Esophagus muscularis mucosa (tissue), 4 donors: ENCODE results near the gene NT5DC3.

Experiments used
- EP300 ChIP-seq: sonication (generic); formaldehyde crosslinking; IDR thresholded peaks from one replicate; pipeline ENCODE4 v1.6.1; 2017; ENCODE audit warnings: antibody characterized with exemption
- POLR2A ChIP-seq: fragments of 450-650 bp; IDR thresholded peaks from one replicate; pipeline ENCODE4 v1.6.1; 2017; ENCODE audit warnings: antibody characterized with exemption, moderate library complexity, mild to moderate bottlenecking, low read depth
- TF ChIP-seq, protein P1 (sequence below), 3 experiments: fragments of 200-600 bp in 2 of 3; fragments of 450-650 bp in 1 of 3; sonication (generic) in 2 of 3; IDR thresholded peaks; one replicate each; pipeline ENCODE4 v1.5.1; 2017 to 2019; ENCODE audit warnings: antibody characterized with exemption in 3 of 3, mild to moderate bottlenecking in 2 of 3, moderate library complexity in 1 of 3

- TF ChIP-seq, protein P1, sequence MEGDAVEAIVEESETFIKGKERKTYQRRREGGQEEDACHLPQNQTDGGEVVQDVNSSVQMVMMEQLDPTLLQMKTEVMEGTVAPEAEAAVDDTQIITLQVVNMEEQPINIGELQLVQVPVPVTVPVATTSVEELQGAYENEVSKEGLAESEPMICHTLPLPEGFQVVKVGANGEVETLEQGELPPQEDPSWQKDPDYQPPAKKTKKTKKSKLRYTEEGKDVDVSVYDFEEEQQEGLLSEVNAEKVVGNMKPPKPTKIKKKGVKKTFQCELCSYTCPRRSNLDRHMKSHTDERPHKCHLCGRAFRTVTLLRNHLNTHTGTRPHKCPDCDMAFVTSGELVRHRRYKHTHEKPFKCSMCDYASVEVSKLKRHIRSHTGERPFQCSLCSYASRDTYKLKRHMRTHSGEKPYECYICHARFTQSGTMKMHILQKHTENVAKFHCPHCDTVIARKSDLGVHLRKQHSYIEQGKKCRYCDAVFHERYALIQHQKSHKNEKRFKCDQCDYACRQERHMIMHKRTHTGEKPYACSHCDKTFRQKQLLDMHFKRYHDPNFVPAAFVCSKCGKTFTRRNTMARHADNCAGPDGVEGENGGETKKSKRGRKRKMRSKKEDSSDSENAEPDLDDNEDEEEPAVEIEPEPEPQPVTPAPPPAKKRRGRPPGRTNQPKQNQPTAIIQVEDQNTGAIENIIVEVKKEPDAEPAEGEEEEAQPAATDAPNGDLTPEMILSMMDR (IDR thresholded peaks at IDR 0.05): no peak
- no peak for TF ChIP-seq EP300
- TF ChIP-seq POLR2A: no peak
Observed at GRCh38 chr12:103782399-103782798, 58.6 kb downstream of the NT5DC3 start.
